GM11168 (cell line): ENCODE results near the gene IL10RB.
"Not testable (repeated sequence)": the region's sequence is repeated elsewhere in the genome, so short reads cannot be mapped to it uniquely, and the experiment has no call there.

Experiments
- in situ Hi-C: fragments of 300-500 bp; cut with MboI; formaldehyde crosslinking; loops from one replicate; pipeline ENCODE4 v1.12.0; 2022; ENCODE audit warnings: low sequenced_read_pairs; ENCODE audit not compliant: unreplicated experiment

The IL10RB gene

GRCh38 chr21:33239559-33240127 is 26.5 kb upstream of the IL10RB start:
- in situ Hi-C loops, result not testable (repeated sequence)

GRCh38 chr21:33240404-33240803 is 25.8 kb upstream of the IL10RB start:
- in situ Hi-C loops, result no loop called here

GRCh38 chr21:33241846-33242245 is 24.3 kb upstream of the IL10RB start:
- in situ Hi-C loops, result no loop called here

- in situ Hi-C loops, result not testable (repeated sequence)
Observed at GRCh38 chr21:33242846-33243245, 23.3 kb upstream of the IL10RB start.

- in situ Hi-C loops, result no loop called here
Observed at GRCh38 chr21:33244082-33244778, 21.9 kb upstream of the IL10RB start.

GRCh38 chr21:33244779-33245105 is 21.4 kb upstream of the IL10RB start:
- in situ Hi-C loops, result no loop called here

- in situ Hi-C loops, result no loop called here
Observed at GRCh38 chr21:33245289-33245918, 20.8 kb upstream of the IL10RB start.

- in situ Hi-C loops, result no loop called here
Observed at GRCh38 chr21:33246506-33246905, 19.7 kb upstream of the IL10RB start.

GRCh38 chr21:33246963-33247362 is 19.2 kb upstream of the IL10RB start:
- in situ Hi-C loops, result no loop called here

- in situ Hi-C loops, result no loop called here
Observed at GRCh38 chr21:33247599-33247998, 18.6 kb upstream of the IL10RB start.

- in situ Hi-C loops, result no loop called here
Observed at GRCh38 chr21:33249331-33250002, 16.7 kb upstream of the IL10RB start.

- in situ Hi-C loops, result no loop called here
Observed at GRCh38 chr21:33251119-33251518, 15.0 kb upstream of the IL10RB start.

- in situ Hi-C loops, result not testable (repeated sequence)
Observed at GRCh38 chr21:33253382-33253781, 12.8 kb upstream of the IL10RB start.

GRCh38 chr21:33254766-33255165 is 11.4 kb upstream of the IL10RB start:
- in situ Hi-C loops, result no loop called here

- in situ Hi-C loops, result no loop called here
Observed at GRCh38 chr21:33255404-33255803, 10.8 kb upstream of the IL10RB start.

GRCh38 chr21:33256019-33256418 is 10.1 kb upstream of the IL10RB start:
- in situ Hi-C loops, result no loop called here

GRCh38 chr21:33257094-33257803 is 8.9 kb upstream of the IL10RB start:
- in situ Hi-C loops, result no loop called here

GRCh38 chr21:33258475-33258874 is 7.7 kb upstream of the IL10RB start:
- in situ Hi-C loops, result no loop called here

GRCh38 chr21:33259428-33259827 is 6.7 kb upstream of the IL10RB start:
- in situ Hi-C loops, result no loop called here

GRCh38 chr21:33259995-33260394 is 6.2 kb upstream of the IL10RB start:
- in situ Hi-C loops, result no loop called here

GRCh38 chr21:33261635-33262034 is 4.5 kb upstream of the IL10RB start:
- in situ Hi-C loops, result no loop called here
